SKM-1 treated with dmso at 0.1 percent for 144 hours (cell line): ENCODE measurements around the gene PUSL1.

ENCODE experiments used
- DNase-seq: peaks from one replicate; lab custom pipeline; 2025; ENCODE audit not compliant: unreplicated experiment; lab: John Stamatoyannopoulos, UW

Gene PUSL1

DNA sequence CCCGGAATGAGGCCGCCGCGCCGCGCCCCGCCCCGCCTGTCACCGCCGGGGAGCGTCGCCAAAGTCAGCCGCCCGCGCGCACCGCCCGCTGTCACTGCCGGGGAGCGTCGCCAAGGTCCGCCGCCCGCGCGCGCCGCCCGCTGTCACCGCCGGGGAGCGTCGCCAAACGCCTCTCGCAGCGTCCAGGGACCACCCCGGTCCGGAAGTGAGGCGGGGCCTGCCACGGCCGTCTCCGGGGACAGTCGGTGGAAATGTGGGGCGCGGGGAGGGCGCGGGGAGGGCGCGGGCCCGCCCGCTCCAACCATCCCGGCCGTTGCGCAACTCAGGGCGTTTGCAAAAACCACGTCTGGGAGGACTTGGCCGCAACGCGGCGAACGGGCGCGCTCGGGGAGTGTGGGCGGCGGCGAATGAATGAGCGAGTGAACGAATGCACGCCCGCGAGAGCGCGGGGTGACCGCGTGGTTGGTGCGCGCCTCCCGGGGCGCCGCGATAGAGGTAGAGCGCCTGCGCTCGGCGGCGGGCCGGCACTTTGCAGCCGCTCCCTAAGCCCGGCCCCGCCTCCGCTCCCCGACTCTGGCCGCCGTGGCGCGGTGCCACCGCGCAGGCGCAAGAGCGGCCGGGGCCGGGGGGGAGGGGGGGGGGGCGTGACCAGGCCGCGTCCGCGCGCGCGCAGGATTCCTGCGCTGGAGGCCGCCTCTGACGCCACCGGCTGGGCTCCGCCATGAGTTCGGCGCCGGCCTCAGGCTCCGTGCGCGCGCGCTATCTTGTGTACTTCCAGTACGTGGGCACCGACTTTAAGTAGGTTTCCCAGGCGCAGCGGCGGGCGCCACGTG is at the start of gene PUSL1, which contains the start of gene ACAP3:
Gene PUSL1, plus strand, starts transcription at position 675 of the 833 bp plus-strand sequence. Its CDS starts 47 bp downstream, at position 722.
Gene ACAP3, minus strand, starts transcription at position 8 of the 833 bp plus-strand sequence. CDS start 115 bp downstream, outside the sequence.
- DNase-seq = peak; percentile 89

DNA sequence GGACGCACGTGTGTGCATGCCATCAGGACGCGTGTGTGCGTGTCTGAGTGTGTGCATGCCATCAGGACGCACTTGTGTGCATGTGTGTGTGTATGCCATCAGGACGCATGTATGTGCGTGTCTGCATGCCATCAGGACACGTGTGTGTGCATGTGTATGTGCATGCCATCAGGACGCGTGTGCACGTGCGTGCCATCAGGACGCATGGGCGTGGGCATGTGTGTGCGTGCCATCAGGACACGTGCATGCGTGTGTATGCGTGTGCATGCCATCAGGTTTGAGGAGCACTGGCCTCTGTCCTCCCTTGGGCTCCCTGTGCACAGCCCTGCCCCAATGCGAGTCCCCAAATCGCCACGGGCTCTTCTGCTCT is 49.3 kb upstream of the PUSL1 start:
- DNase-seq = no peak

GRCh38 chr1:1259540-1259939 is 48.9 kb upstream of the PUSL1 start:
- DNase-seq = no peak

- DNase-seq = no peak
These were observed 48.3 kb upstream of the PUSL1 start for GRCh38 chr1:1259951-1260600.

GRCh38 chr1:1260843-1261560 is 47.4 kb upstream of the PUSL1 start:
- no peak for DNase-seq

GRCh38 chr1:1262071-1262470 is 46.3 kb upstream of the PUSL1 start:
- DNase-seq = no peak

GRCh38 chr1:1262758-1263157 is 45.6 kb upstream of the PUSL1 start:
- DNase-seq = no peak

- no peak for DNase-seq
These were observed 44.4 kb upstream of the PUSL1 start for GRCh38 chr1:1264026-1264425.

- no peak for DNase-seq
These were observed 43.5 kb upstream of the PUSL1 start for GRCh38 chr1:1264868-1265272.

DNA sequence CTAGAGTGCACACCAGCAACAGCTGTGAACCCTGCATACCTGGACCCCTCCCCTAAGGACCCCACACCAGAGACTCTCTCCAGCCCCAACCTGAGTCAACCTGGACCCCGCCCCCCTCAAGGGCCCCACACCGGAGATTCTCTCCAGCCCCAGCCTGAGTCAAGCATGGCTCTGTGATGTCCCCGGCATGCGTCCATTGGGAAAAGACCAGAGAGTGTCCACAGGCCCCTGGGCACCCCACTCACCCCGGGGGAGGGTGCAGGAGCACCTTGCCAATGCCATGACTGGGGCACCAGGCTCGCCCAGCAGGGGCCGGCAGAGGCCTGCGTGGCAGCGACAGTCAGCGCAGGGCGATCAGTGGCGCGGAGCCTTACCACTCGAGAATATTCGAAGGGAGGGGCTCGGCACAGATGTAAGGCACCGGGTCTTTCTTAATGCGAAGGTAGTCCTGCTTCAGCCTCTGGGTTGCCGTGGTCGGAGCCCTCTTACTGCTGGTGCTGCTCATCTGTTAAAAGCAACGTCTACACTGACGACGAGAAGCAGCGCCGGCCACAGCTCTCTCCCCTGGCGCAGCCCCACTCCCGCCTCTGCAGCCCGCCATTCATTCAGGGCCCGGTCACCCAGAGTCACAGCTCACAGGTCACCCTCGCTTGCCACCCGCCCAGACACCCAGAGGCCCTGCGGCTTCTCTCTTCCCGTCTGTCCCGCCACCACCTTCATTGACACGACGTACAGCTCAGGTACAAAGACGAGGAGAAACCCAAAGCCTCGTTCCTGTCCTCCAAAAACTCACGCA is 40.7 kb upstream of the PUSL1 start:
- no peak for DNase-seq

GRCh38 chr1:1268284-1268682 is 40.1 kb upstream of the PUSL1 start:
- DNase-seq = no peak

DNA sequence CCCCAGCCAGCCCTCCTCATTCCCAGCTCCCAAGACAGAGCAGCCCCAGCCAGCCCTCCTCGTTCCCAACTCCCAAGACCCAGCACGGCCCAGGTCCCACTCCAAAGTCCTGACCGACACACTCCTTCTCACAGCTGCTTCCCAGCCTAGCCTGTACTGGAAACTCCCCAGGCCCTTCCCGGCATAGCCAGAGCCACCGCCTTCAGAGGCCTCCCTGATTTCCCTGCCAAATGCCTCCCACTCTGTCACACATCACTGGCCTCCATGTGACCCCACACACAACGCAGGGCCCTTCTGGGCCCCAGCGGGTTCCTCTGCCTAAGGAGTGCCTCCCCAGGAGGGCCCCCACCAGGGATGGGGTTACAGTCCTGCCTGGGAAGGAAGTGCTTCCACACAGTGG is 37.6 kb upstream of the PUSL1 start:
- no peak for DNase-seq

DNA sequence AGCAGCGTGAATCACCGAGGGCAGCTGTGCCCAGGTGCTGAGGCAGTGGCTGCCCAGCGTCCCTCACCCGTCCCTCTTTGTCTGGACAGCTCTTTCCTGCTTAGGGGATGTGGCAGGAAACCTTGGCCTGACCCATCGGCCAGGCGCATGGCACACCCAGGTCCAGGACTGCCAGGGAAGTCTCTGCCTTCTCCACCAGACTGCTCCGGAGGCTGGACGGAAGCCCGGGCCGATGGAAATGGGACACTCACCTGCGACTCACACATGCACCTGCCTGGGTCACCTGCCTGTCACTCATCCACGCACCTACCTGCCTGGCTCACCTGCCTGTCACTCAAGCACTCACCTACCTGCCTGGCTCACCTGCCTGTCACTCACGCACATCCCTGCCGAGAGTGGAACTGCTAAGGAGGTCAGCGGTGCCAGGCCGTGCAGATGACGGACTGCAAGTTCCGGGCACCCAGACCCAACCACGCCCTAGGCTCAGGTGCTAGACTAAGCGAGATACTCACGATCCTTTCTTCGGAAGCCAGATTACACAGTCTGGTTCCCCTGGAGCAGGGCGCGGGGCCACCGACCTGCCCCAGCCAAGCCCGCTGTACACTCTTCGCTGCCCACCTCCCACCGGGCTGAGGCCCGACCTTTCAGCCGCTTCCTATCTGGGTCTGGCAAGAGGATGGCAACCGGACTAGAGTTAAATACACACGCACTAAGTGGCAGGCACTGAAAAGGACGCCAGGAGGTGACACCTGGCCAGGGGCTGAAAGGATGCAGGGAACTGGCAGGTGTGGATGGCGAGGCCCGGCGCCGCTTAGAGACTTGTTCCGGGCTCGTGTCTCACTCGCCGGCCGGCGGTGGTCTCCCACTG is 35.8 kb upstream of the PUSL1 start:
- DNase-seq = no peak

- DNase-seq = no peak
These were observed 35.2 kb upstream of the PUSL1 start for GRCh38 chr1:1273209-1273511.

GRCh38 chr1:1273512-1274298 is 34.7 kb upstream of the PUSL1 start, which contains the start of gene UBE2J2:
TSS of gene UBE2J2 (minus strand) at chr1:1273854. CDS start at chr1:1267992, 5,862 bp downstream.
- peak; percentile 86 for DNase-seq

- no peak for DNase-seq
These were observed 34.0 kb upstream of the PUSL1 start for GRCh38 chr1:1274299-1274930.

- DNase-seq = no peak
These were observed 33.4 kb upstream of the PUSL1 start for GRCh38 chr1:1274931-1275431.

- no peak for DNase-seq
These were observed 32.6 kb upstream of the PUSL1 start for GRCh38 chr1:1275836-1276235.

GRCh38 chr1:1278620-1279019 is 29.8 kb upstream of the PUSL1 start:
- DNase-seq = no peak
